Measurements from ENCODE around the gene TM9SF1. TPM values are rescaled to one million over a fixed set of nuclear protein-coding genes. Genes with fewer than 3 reads are reported as not detected.

Gene TM9SF1
- total and polyA plus RNA-seq, 12 donors = 10.8 to 36.4 (median 18.7) TPM

- Histone ChIP-seq H3K9me3 (no peaks in the 10 kb centered on the region), H3K27me3 (no peaks in the 10 kb centered on the region), H3K36me3 (peaks cover 0 to 45% (median 29%) of the 10 kb centered on the region in 9 donors), H3K4me1 (peaks cover 18 to 60% (median 40%) of the 10 kb centered on the region in 9 donors), H3K27ac (peak overlapping the region in 8 of 10 donors; percentile 89 to 97 (median 90)), H3K4me3 (peak overlapping the region; percentile 65 to 97 (median 91))
- no peak for ATAC-seq
- intact Hi-C loops (cut with DNase I) = loop anchor here in 2 of 10 donors (2.0 to 10.0 kb wide), 2 partner anchors 45 to 201 kb away; partner anchors contain the start of gene IPO4 (in 1 of the 2)
- 63 to 73% methylated on average over 2 of the region's 2 CpGs for WGBS, 2 donors
- DNase-seq = no peak
- no peak for TF ChIP-seq CTCF (IDR thresholded peaks at IDR 0.05)
Measured at GRCh38 chr14:24233538-24233866, 38.3 kb upstream of the TM9SF1 start.

- no peak for DNase-seq
- peaks cover 0 to 45% (median 23%) of the 10 kb centered on the region in 9 donors for H3K36me3 ChIP-seq
- H3K4me3 ChIP-seq = peak within 1 kb of the TSS; percentile 65 to 97 (median 91)
- no peaks in the 10 kb centered on the region for H3K27me3 ChIP-seq
- peak; percentile 44 to 75 (median 68) for ATAC-seq
- no peaks in the 10 kb centered on the region for H3K9me3 ChIP-seq
- intact Hi-C loops (cut with DNase I) = loop anchor here in 2 of 10 donors (2.0 to 10.0 kb wide), 2 partner anchors 44 to 202 kb away; partner anchors contain the start of gene IPO4 (in 1 of the 2)
- H3K4me1 ChIP-seq = peaks cover 18 to 54% (median 34%) of the 10 kb centered on the region in 9 donors
- 4% methylated on average over 38 of the region's 38 CpGs for WGBS, 2 donors
- no peak for TF ChIP-seq CTCF (IDR thresholded peaks at IDR 0.05)
- peak within 1 kb of the TSS; percentile 74 to 97 (median 90) for H3K27ac ChIP-seq
Measured at GRCh38 chr14:24232645-24233537, 37.6 kb upstream of the TM9SF1 start, which contains the start of gene GMPR2. Gene GMPR2 (plus strand): TSS chr14:24232929. CDS start chr14:24233254, 325 bp downstream.

- Histone ChIP-seq H3K27me3 (no peaks in the 10 kb centered on the region), H3K9me3 (no peaks in the 10 kb centered on the region), H3K4me3 (peak within 1 kb of the TSS; percentile 65 to 97 (median 91)), H3K4me1 (peaks cover 18 to 47% (median 34%) of the 10 kb centered on the region in 9 donors), H3K36me3 (peaks cover 0 to 45% (median 16%) of the 10 kb centered on the region in 9 donors), H3K27ac (peak within 1 kb of the TSS; percentile 74 to 97 (median 90))
- ATAC-seq = peak; percentile 89 to 96 (median 91)
- no peak for TF ChIP-seq CTCF (IDR thresholded peaks at IDR 0.05)
- DNase-seq = peak; percentile 90 to 94
- intact Hi-C loops (cut with DNase I) = loop anchor here in 2 of 10 donors (2.0 to 10.0 kb wide), 2 partner anchors 43 to 203 kb away; partner anchors contain the start of gene IPO4 (in 1 of the 2)
- 0% methylated on average over 30 of the region's 30 CpGs for WGBS, 2 donors
Measured at GRCh38 chr14:24232121-24232644, 36.9 kb upstream of the TM9SF1 start, which contains the start of gene NEDD8. Gene NEDD8 (minus strand): TSS chr14:24232367. CDS start chr14:24232267, 100 bp downstream.
